ENCODE measurements around the gene SHISA9. TPM values are rescaled to one million over a fixed set of nuclear protein-coding genes. Genes with fewer than 3 reads are reported as not detected.

The SHISA9 gene
- total and polyA plus RNA-seq, 12 donors: 0.04 to 4.8 (median 0.35) TPM

- Histone ChIP-seq H3K27me3 (no peaks in the 10 kb centered on the region), H3K4me1 (replicated peaks in 1 of 2) (no peaks in the 10 kb centered on the region), H3K27ac (no peak overlapping the region), H3K9me3 (replicated peaks in 1 of 3) (no peaks in the 10 kb centered on the region), H3K36me3 (replicated peaks in 1 of 2) (no peaks in the 10 kb centered on the region), H3K4me3 (no peak overlapping the region)
- 89 to 94% (median 90%) methylated on average over 3 of the region's 3 CpGs for WGBS, 4 donors
- intact Hi-C loops (cut with DNase I): no loop called here
- no peak for DNase-seq
- TF ChIP-seq CTCF (IDR thresholded peaks at IDR 0.05): no peak
- TF ChIP-seq POLR2A (IDR thresholded peaks at IDR 0.05): no peak
Measured at GRCh38 chr16:13123991-13124390, 222.6 kb downstream of the SHISA9 start.

DNA sequence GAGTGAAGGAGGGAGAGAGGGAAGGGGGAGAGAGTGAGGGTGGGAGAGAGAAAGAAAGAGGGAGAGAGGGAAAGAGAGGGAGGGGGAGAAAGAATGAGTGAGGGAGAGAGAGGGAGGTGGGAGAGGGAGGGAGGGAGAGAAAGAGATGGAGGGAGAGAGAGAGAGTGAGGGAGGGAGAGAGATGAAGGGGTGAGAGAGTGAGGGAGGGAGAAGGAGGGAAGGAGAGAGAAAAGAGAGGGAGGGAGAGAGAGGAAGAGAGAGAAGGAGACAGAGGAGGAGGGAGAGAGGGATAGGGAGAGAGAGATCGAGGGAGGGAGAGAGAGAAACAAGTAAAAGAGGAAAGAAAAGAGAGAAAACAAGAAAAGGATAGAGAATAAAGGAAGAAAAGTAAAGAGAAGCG is 225.7 kb downstream of the SHISA9 start:
- 59 to 65% (median 63%) methylated on average over 2 of the region's 2 CpGs for WGBS, 4 donors
- no peak overlapping the region for H3K4me3 ChIP-seq
- H3K4me1 ChIP-seq (replicated peaks in 1 of 2): no peaks in the 10 kb centered on the region
- TF ChIP-seq CTCF (IDR thresholded peaks at IDR 0.05) (no peak), POLR2A (IDR thresholded peaks at IDR 0.05) (no peak)
- H3K9me3 ChIP-seq (replicated peaks in 1 of 3): no peaks in the 10 kb centered on the region
- no peaks in the 10 kb centered on the region for H3K36me3 ChIP-seq (replicated peaks in 1 of 2)
- H3K27ac ChIP-seq: no peak overlapping the region
- H3K27me3 ChIP-seq: no peaks in the 10 kb centered on the region
- DNase-seq: no peak
- intact Hi-C loops (cut with DNase I): no loop called here

DNA sequence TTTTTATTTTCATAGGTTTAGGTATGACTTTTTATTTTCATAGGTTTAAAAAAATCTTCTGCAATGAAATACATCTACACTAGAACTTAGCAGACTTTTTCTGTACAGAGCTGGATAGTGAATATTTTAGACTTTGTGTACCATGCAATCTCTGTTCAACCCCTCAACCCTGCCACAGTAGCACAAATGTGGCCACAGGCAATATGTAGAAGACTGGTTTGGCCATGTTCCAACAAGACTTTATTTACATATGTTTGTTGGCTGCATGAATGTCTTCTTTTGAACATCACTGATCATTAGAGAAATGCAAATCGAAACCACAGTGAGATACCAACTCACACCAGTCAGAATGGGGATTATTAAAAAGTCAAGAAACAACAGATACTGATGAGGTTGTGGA is 229.2 kb downstream of the SHISA9 start:
- Histone ChIP-seq H3K27me3 (no peaks in the 10 kb centered on the region), H3K4me1 (replicated peaks in 1 of 2) (no peaks in the 10 kb centered on the region), H3K4me3 (no peak overlapping the region), H3K9me3 (replicated peaks in 1 of 3) (no peaks in the 10 kb centered on the region), H3K36me3 (replicated peaks in 1 of 2) (no peaks in the 10 kb centered on the region), H3K27ac (no peak overlapping the region)
- TF ChIP-seq CTCF (IDR thresholded peaks at IDR 0.05) (no peak), POLR2A (IDR thresholded peaks at IDR 0.05) (no peak)
- WGBS, 4 donors: 41 to 72% (median 64%) methylated on average over 1 of the region's 1 CpG
- DNase-seq: no peak
- intact Hi-C loops (cut with DNase I): no loop called here

GRCh38 chr16:13134836-13135235 is 233.4 kb downstream of the SHISA9 start:
- intact Hi-C loops (cut with DNase I): no loop called here
- WGBS, 4 donors: 60 to 95% (median 78%) methylated on average over 1 of the region's 1 CpG
- no peaks in the 10 kb centered on the region for H3K9me3 ChIP-seq (replicated peaks in 1 of 3)

More at GRCh38 chr16:13134836-13135235, 233.4 kb downstream of the SHISA9 start:
- H3K4me1 ChIP-seq (replicated peaks in 1 of 2): no peaks in the 10 kb centered on the region
- no peak overlapping the region for H3K4me3 ChIP-seq
- TF ChIP-seq POLR2A (IDR thresholded peaks at IDR 0.05) (no peak), CTCF (IDR thresholded peaks at IDR 0.05) (no peak)
- H3K27me3 ChIP-seq: no peaks in the 10 kb centered on the region
- no peaks in the 10 kb centered on the region for H3K36me3 ChIP-seq (replicated peaks in 1 of 2)
- DNase-seq: no peak
- no peak overlapping the region for H3K27ac ChIP-seq
